ENCODE data around the gene SLC6A12.

The SLC6A12 gene

DNA sequence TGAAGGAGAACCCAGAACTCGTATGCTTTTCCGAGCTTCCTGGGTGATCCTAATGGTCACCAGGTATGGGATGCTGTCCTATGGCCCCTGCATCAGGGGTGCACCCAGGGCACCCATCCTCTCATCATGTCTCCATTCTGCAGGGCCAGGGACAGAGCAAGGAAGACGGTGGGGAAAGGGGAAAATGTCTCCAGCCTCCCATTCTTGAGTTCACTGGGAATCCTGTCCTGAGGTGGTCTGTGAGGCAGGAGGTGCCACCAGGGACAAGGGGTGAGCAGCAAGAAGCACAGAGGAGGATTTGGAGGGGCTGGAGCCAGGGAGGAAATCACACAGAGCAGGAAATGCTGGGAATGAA is 14.9 kb upstream of the SLC6A12 start:
- no peaks in the 10 kb centered on the region for H3K27me3 ChIP-seq (ENCODE audit: insufficient read depth, low read depth, severe bottlenecking)

DNA sequence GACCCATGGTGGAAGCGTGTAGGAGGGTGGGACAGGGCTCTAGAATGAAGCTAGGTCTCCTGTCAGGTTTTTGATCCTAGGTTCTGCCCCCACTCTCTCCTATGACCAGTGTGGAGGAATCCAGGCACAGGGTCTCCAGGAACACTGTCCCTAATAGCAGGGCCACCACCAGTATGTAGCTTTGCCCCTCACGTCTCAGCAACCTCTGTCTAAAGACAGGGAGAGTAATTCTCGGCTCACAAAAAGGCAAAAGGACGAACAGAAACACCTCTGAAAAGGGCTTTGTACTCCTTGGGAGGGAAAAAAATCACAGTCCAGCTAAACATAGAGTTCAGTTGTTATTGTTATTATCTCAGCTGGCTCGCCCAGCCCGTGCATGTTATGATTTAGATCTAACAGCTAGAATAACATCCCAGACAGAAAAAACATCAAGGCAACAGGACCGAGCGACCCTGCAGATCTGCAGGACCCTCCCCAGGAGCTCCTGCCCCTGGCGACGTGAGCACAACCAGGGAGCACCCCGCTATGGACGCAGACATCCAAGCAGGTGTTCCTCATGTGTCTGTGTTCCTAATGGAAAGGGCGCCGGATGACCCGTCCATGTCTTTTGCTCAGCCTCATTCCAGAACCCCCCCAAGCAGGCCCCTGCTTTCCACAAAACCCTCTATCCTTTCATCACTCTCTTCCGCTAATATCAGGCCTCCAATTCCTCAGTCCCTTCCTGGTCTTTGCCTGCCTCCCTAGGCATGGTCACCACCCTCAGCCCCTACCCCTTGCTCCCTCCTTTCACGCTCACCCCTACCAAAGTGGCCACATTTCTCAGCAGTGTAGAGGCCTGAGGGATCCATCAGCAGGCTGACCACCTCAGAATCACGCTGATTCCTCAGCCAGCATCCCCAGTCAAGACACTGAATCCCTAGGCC is 14.2 kb upstream of the SLC6A12 start:
- TF ChIP-seq, protein P1, sequence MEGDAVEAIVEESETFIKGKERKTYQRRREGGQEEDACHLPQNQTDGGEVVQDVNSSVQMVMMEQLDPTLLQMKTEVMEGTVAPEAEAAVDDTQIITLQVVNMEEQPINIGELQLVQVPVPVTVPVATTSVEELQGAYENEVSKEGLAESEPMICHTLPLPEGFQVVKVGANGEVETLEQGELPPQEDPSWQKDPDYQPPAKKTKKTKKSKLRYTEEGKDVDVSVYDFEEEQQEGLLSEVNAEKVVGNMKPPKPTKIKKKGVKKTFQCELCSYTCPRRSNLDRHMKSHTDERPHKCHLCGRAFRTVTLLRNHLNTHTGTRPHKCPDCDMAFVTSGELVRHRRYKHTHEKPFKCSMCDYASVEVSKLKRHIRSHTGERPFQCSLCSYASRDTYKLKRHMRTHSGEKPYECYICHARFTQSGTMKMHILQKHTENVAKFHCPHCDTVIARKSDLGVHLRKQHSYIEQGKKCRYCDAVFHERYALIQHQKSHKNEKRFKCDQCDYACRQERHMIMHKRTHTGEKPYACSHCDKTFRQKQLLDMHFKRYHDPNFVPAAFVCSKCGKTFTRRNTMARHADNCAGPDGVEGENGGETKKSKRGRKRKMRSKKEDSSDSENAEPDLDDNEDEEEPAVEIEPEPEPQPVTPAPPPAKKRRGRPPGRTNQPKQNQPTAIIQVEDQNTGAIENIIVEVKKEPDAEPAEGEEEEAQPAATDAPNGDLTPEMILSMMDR (IDR thresholded peaks at IDR 0.05; ENCODE audit: low read depth, low read length) = no peak
- no peak overlapping the region for H3K27ac ChIP-seq
- no peak overlapping the region for H3K4me3 ChIP-seq (ENCODE audit: low read depth, low read length)
- H3K9me3 ChIP-seq (ENCODE audit: severe bottlenecking) = no peaks in the 10 kb centered on the region
- no peak for DNase-seq
- H3K36me3 ChIP-seq = no peaks in the 10 kb centered on the region
- H3K27me3 ChIP-seq (ENCODE audit: insufficient read depth, low read depth, severe bottlenecking) = no peaks in the 10 kb centered on the region

More for the DNA sequence above, 14.9 kb upstream of the SLC6A12 start:
- TF ChIP-seq, protein P1 (IDR thresholded peaks at IDR 0.05; ENCODE audit: low read depth, low read length) = no peak
- Histone ChIP-seq H3K27ac (no peak overlapping the region), H3K36me3 (no peaks in the 10 kb centered on the region), H3K9me3 (ENCODE audit: severe bottlenecking) (no peaks in the 10 kb centered on the region), H3K4me3 (ENCODE audit: low read depth, low read length) (no peak overlapping the region)
- no peak for DNase-seq

DNA sequence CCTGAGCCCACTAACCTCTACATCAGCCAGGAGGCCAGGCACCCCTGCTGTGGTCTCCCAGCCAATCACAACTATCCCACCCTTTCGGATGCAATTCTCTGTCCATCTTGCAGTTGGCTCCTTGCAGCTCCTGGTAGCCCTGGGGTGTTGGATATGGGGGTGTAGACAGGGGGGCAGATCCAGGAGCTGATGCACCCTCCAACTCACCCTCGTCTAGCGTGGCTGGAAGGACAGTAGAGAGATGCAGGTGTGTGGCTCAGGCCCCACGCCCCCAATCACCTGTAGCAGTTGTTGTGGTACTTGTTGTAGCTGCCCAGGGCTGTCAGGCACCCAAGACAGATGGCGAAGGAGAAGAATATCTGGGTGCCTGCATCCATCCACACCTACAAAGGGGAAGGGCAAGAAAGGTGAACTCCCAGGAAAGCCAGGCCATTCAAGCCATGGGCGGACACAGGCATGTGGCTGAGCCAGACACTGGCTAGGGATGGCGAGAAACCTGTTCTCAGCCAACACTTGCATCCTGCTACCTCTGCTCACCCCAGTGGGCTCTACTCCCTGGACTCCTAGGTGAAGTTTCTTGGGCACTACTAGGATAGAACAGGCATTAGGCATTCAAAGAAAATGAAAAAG is 13.4 kb upstream of the SLC6A12 start:
- Histone ChIP-seq H3K27ac (no peak overlapping the region), H3K36me3 (no peaks in the 10 kb centered on the region), H3K9me3 (ENCODE audit: severe bottlenecking) (no peaks in the 10 kb centered on the region), H3K4me3 (ENCODE audit: low read depth, low read length) (no peak overlapping the region), H3K27me3 (ENCODE audit: insufficient read depth, low read depth, severe bottlenecking) (no peaks in the 10 kb centered on the region)
- TF ChIP-seq, protein P1 (IDR thresholded peaks at IDR 0.05; ENCODE audit: low read depth, low read length) = no peak
- DNase-seq = no peak

DNA sequence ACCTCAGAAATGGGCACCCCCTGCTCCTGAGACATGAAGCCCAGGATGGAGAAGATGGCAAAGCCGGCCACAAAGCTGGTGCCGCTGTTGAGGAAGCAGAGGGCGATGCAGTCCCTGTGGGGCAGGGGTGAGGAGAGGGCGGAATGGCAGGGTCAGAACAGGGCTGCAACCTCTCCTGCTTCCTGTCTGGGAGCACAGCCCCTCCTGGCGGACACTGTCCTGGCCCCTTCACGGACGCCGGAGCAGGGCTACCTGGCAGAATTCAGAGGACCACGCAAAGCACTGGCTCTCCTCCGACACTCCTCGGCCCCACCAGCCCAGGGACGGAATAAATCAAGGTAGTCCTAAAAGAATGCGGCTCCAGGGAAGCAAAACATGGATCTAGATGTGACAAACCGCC is 12.4 kb upstream of the SLC6A12 start:
- Histone ChIP-seq H3K27ac (no peak overlapping the region), H3K9me3 (ENCODE audit: severe bottlenecking) (no peaks in the 10 kb centered on the region), H3K4me3 (ENCODE audit: low read depth, low read length) (no peak overlapping the region), H3K36me3 (no peaks in the 10 kb centered on the region), H3K27me3 (ENCODE audit: insufficient read depth, low read depth, severe bottlenecking) (no peaks in the 10 kb centered on the region)
- no peak for DNase-seq
- TF ChIP-seq, protein P1 (IDR thresholded peaks at IDR 0.05; ENCODE audit: low read depth, low read length) = no peak

DNA sequence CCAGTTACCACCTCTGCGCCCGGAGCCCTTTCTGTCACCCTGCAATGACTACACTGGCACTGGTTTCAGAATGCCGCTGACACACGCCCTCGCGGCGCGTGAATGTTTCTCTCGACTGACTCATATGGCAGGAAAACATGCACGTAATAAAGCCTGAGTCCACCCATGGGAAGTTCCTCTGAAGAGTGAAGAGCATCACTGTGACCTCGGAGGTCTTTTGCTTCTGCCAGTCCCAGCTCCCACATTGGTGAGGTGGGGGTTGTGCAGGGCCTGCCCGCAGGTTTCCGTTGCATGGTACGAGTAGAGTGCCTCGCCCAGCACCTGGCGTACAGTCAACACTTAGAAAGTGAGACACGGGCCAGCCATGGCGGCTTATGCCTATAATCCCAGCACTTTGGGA is 11.1 kb upstream of the SLC6A12 start:
- Histone ChIP-seq H3K9me3 (ENCODE audit: severe bottlenecking) (no peaks in the 10 kb centered on the region), H3K36me3 (no peaks in the 10 kb centered on the region), H3K27me3 (ENCODE audit: insufficient read depth, low read depth, severe bottlenecking) (no peaks in the 10 kb centered on the region), H3K4me3 (ENCODE audit: low read depth, low read length) (no peak overlapping the region), H3K27ac (no peak overlapping the region)
- DNase-seq = no peak
- TF ChIP-seq, protein P1 (IDR thresholded peaks at IDR 0.05; ENCODE audit: low read depth, low read length) = no peak
